H9 (cell line): Measurements from ENCODE around the gene ITPKC. TPM values are rescaled to one million over a fixed set of nuclear protein-coding genes. Genes with fewer than 3 reads are reported as not detected.

Source experiments
- DNase-seq: peaks from one replicate; pipeline ENCODE4 v3.0.0-alpha.2; 2017
- H2AFZ ChIP-seq: one replicate; pipeline ENCODE4 v1.6.1; 2013; ENCODE audit warnings: mild to moderate bottlenecking, low read length, control low read depth, moderate library complexity
- H2AK5ac ChIP-seq: 2 replicates; pipeline ENCODE4 v1.6.1; 2013; ENCODE audit warnings: low read length, control low read depth, mixed read lengths; ENCODE audit not compliant: insufficient read length
- H2BK120ac ChIP-seq: one replicate; pipeline ENCODE4 v1.6.1; 2013; ENCODE audit warnings: low read depth, mild to moderate bottlenecking, low read length, control low read depth, inconsistent platforms; ENCODE audit not compliant: poor library complexity, severe bottlenecking
- H2BK12ac ChIP-seq: 2 replicates; pipeline ENCODE4 v1.6.1; 2013; ENCODE audit warnings: low read length, control low read depth, mixed read lengths, low read depth; ENCODE audit not compliant: insufficient read length
- H2BK15ac ChIP-seq: 2 replicates; pipeline ENCODE4 v1.6.1; 2013; ENCODE audit warnings: low read depth, low read length, control low read depth
- H2BK20ac ChIP-seq: one replicate; pipeline ENCODE4 v1.6.1; 2013; ENCODE audit warnings: low read depth, mild to moderate bottlenecking, low read length, control low read depth, inconsistent platforms; ENCODE audit not compliant: poor library complexity, severe bottlenecking
- H2BK5ac ChIP-seq: 2 replicates; pipeline ENCODE4 v1.6.1; 2013; ENCODE audit warnings: low read length, control low read depth, mixed read lengths; ENCODE audit not compliant: insufficient read length
- H3K14ac ChIP-seq: 2 replicates; pipeline ENCODE4 v1.6.1; 2013; ENCODE audit warnings: low read length, control low read depth; ENCODE audit not compliant: insufficient read depth
- H3K18ac ChIP-seq: 2 replicates; pipeline ENCODE4 v1.6.1; 2013; ENCODE audit warnings: low read depth, mild to moderate bottlenecking, mixed read lengths, low read length, control low read depth; ENCODE audit not compliant: insufficient read length
- H3K23ac ChIP-seq: 2 replicates; pipeline ENCODE4 v1.6.1; 2013; ENCODE audit warnings: low read length, control low read depth, mixed read lengths, low read depth; ENCODE audit not compliant: insufficient read length
- H3K23me2 ChIP-seq: 2 replicates; pipeline ENCODE4 v1.6.1; 2013; ENCODE audit warnings: low read depth, mild to moderate bottlenecking, mixed read lengths, low read length, control low read depth; ENCODE audit not compliant: insufficient read length, poor library complexity, severe bottlenecking
- H3K27ac ChIP-seq: 2 replicates; pipeline ENCODE4 v1.5.1; 2013; ENCODE audit warnings: low read length, control low read depth, mixed read lengths, low read depth; ENCODE audit not compliant: insufficient read length
- H3K27me3 ChIP-seq: 2 replicates; pipeline ENCODE4 v1.6.1; 2013; ENCODE audit warnings: low read length, control low read depth, inconsistent platforms; ENCODE audit not compliant: insufficient read depth
- H3K4ac ChIP-seq: 2 replicates; pipeline ENCODE4 v1.6.1; 2013; ENCODE audit warnings: low read depth, mild to moderate bottlenecking, control low read depth, inconsistent platforms, low read length, moderate library complexity
- H3K4me1 ChIP-seq: 2 replicates; pipeline ENCODE4 v1.6.1; 2013; ENCODE audit warnings: low read length, control low read depth, inconsistent platforms; ENCODE audit not compliant: insufficient read depth
- H3K4me2 ChIP-seq: 2 replicates; pipeline ENCODE4 v1.6.1; 2013; ENCODE audit warnings: low read length, control low read depth, mixed read lengths; ENCODE audit not compliant: insufficient read length, insufficient read depth
- H3K56ac ChIP-seq: 2 replicates; pipeline ENCODE4 v1.6.1; 2013; ENCODE audit warnings: low read depth, mild to moderate bottlenecking, mixed read lengths, low read length, control low read depth; ENCODE audit not compliant: insufficient read length
- H3K79me1 ChIP-seq: 2 replicates; pipeline ENCODE4 v1.6.1; 2013; ENCODE audit warnings: low read depth, mild to moderate bottlenecking, moderate library complexity, low read length, control low read depth, inconsistent platforms; ENCODE audit not compliant: insufficient read depth, poor library complexity, severe bottlenecking
- H3K79me2 ChIP-seq: 2 replicates; pipeline ENCODE4 v1.6.1; 2013; ENCODE audit warnings: low read length, control low read depth, inconsistent platforms; ENCODE audit not compliant: insufficient read depth
- H3K9ac ChIP-seq: 2 replicates; pipeline ENCODE4 v1.6.1; 2013; ENCODE audit warnings: low read length, control low read depth, mixed read lengths; ENCODE audit not compliant: insufficient read length; ENCODE audit errors: extremely low read depth
- H3K9me3 ChIP-seq: one replicate; pipeline ENCODE4 v1.6.1; 2013; ENCODE audit warnings: low read depth, low read length, inconsistent platforms; ENCODE audit not compliant: control insufficient read depth
- H3T11ph ChIP-seq: one replicate; pipeline ENCODE4 v1.6.1; 2013; ENCODE audit warnings: mild to moderate bottlenecking, low read length, control low read depth, inconsistent platforms
- H4K20me1 ChIP-seq: one replicate; pipeline ENCODE4 v1.6.1; 2013; ENCODE audit not compliant: control insufficient read depth, insufficient read length, insufficient read depth
- H4K5ac ChIP-seq: 2 replicates; pipeline ENCODE4 v1.6.1; 2013; ENCODE audit warnings: low read depth, mild to moderate bottlenecking, mixed read lengths, low read length, control low read depth; ENCODE audit not compliant: insufficient read length
- H4K8ac ChIP-seq: replicated peaks from 2 replicates; pipeline ENCODE4 v1.6.1; 2013; ENCODE audit warnings: low read length, control low read depth, mixed read lengths, low read depth; ENCODE audit not compliant: insufficient read length
- H4K91ac ChIP-seq: 2 replicates; pipeline ENCODE4 v1.6.1; 2013; ENCODE audit warnings: low read depth, mild to moderate bottlenecking, moderate library complexity, mixed read lengths, low read length, control low read depth; ENCODE audit not compliant: insufficient read length
- H3K27ac Mint-ChIP-seq, 3 experiments: 2 replicates in 2 of 3; 3 replicates in 1 of 3; pipeline ENCODE4 v1.8.0; 2020 to 2021; ENCODE audit warnings: mixed read lengths in 3 of 3, mild to moderate bottlenecking in 1 of 3, moderate library complexity in 1 of 3
- H3K27me3 Mint-ChIP-seq: 2 replicates; pipeline ENCODE4 v1.8.0; 2021; ENCODE audit warnings: low read depth, mild to moderate bottlenecking, moderate library complexity, mixed read lengths
- H3K36me3 Mint-ChIP-seq, 3 experiments: 2 replicates in 2 of 3; 3 replicates in 1 of 3; pipeline ENCODE4 v1.8.0; 2020 to 2021; ENCODE audit warnings: low read depth in 3 of 3, mixed read lengths in 3 of 3; ENCODE audit not compliant: insufficient read depth in 1 of 3
- H3K4me1 Mint-ChIP-seq, 2 experiments: 2 replicates each; pipeline ENCODE4 v1.8.0; 2020; ENCODE audit warnings: mixed read lengths in 2 of 2
- H3K4me3 Mint-ChIP-seq, 2 experiments: 2 replicates in 1 of 2; 3 replicates in 1 of 2; pipeline ENCODE4 v1.8.0; 2020 to 2021; ENCODE audit warnings: mild to moderate bottlenecking in 2 of 2, mixed read lengths in 2 of 2, moderate library complexity in 1 of 2
- H3K9me3 Mint-ChIP-seq, 2 experiments: 2 replicates in 1 of 2; 3 replicates in 1 of 2; pipeline ENCODE4 v1.8.0; 2020; ENCODE audit warnings: mild to moderate bottlenecking in 2 of 2, mixed read lengths in 2 of 2, moderate library complexity in 1 of 2
- CTCF ChIP-seq: fragments of 200-600 bp; sonication (generic); conservative IDR thresholded peaks from 3 replicates; pipeline ENCODE4 v1.8.0; 2021; ENCODE audit warnings: antibody characterized with exemption, mild to moderate bottlenecking
- WGBS: extraction: QIAGEN DNeasy Blood & Tissue Kit; methylation state at CpG from one replicate; pipeline ENCODE4 v1.1.7; 2013; ENCODE audit warnings: missing lambda C conversion rate, low lambda C conversion rate, mixed read lengths; ENCODE audit not compliant: insufficient read length; ENCODE audit errors: extremely low coverage; 5-methylcytosine and 5-hydroxymethylcytosine counted together
- total RNA-seq: library from RNA; stranded (reverse); gene quantifications from 2 replicates; pipeline ENCODE4 v1.2.1, GENCODE V29; 2021

ITPKC gene
- total RNA-seq, 1 experiment from 2014 or later: 11.2 TPM

- no peak for DNase-seq
- no peaks in the 10 kb centered on the region for H3K9me3 ChIP-seq
- H3K4me3 Mint-ChIP-seq: no peak overlapping the region
- H2AFZ ChIP-seq: no peak overlapping the region
- H3K4me2 ChIP-seq: no peak overlapping the region
- H3K79me1 ChIP-seq: no peaks in the 10 kb centered on the region
- H2AK5ac ChIP-seq: no peak overlapping the region
- H2BK12ac ChIP-seq: no peak overlapping the region
- no CpG with 5 or more reads among the region's 5 CpGs for WGBS
- H3K23me2 ChIP-seq: no peaks in the 10 kb centered on the region
- no peak overlapping the region for H3T11ph ChIP-seq
- no peak overlapping the region for H3K14ac ChIP-seq
- TF ChIP-seq CTCF: no peak
- no peak overlapping the region for H3K9ac ChIP-seq
- no peak overlapping the region for H3K18ac ChIP-seq
- no peaks in the 10 kb centered on the region for H3K4me1 ChIP-seq
- H4K91ac ChIP-seq: no peak overlapping the region
- no peak overlapping the region for H2BK15ac ChIP-seq
- H4K5ac ChIP-seq: no peak overlapping the region
- H3K23ac ChIP-seq: no peak overlapping the region
- H2BK5ac ChIP-seq: no peak overlapping the region
- no peak overlapping the region for H2BK120ac ChIP-seq
- no peak overlapping the region for H2BK20ac ChIP-seq
- H3K79me2 ChIP-seq: no peaks in the 10 kb centered on the region
- no peak overlapping the region for H3K4ac ChIP-seq
- H3K56ac ChIP-seq: no peak overlapping the region
- no peaks in the 10 kb centered on the region for H3K27me3 ChIP-seq
- peaks cover 25 to 73% (median 54%) of the 10 kb centered on the region in 3 experiments for H3K36me3 Mint-ChIP-seq
- H4K8ac ChIP-seq: no peak overlapping the region
- peaks cover 3 to 7% of the 10 kb centered on the region in 2 experiments; a peak in 2 of 4 replicates for H3K4me1 Mint-ChIP-seq
- no peaks in the 10 kb centered on the region for H3K9me3 Mint-ChIP-seq
- H3K27me3 Mint-ChIP-seq: no peaks in the 10 kb centered on the region; the same call in 1 of the 2 replicates
- H4K20me1 ChIP-seq: no peaks in the 10 kb centered on the region
- H3K27ac ChIP-seq: no peak overlapping the region
- H3K27ac Mint-ChIP-seq: peak overlapping the region in 1 of 3 experiments; percentile 61; a peak in 1 of 7 replicates
Measured at GRCh38 chr19:40709817-40710216, 7.1 kb upstream of the ITPKC start.
